Kidney (tissue), 14 donors: ENCODE measurements around the gene SCAMP2. TPM values are rescaled to one million over a fixed set of nuclear protein-coding genes. Genes with fewer than 3 reads are reported as not detected.

Experiments used
- DNase-seq, 5 donors: peaks; one replicate each; pipeline ENCODE4 v3.0.0-alpha.2; 2013 to 2020
- FAIRE-seq: peaks from 2 replicates; lab custom pipeline; 2012; peaks lifted over from hg19 to GRCh38; lab: Jason Lieb, UNC
- H3K27ac ChIP-seq, 2 donors: one replicate each; pipeline ENCODE4 v1.7.0; 2013; ENCODE audit warnings: low read depth in 2 of 2, low read length in 2 of 2, inconsistent platforms in 1 of 2
- H3K27me3 ChIP-seq: one replicate; pipeline ENCODE4 v1.7.1; 2013; ENCODE audit warnings: low read length, inconsistent platforms; ENCODE audit not compliant: control insufficient read depth, insufficient read depth
- H3K36me3 ChIP-seq, 3 donors: one replicate each; pipeline versions ENCODE4 v1.7.0 to v1.7.1; 2013; ENCODE audit warnings: low read length in 3 of 3, control low read depth in 1 of 3, inconsistent platforms in 1 of 3; ENCODE audit not compliant: insufficient read depth in 3 of 3, control insufficient read depth in 2 of 3
- H3K4me1 ChIP-seq, 3 donors: one replicate each; pipeline versions ENCODE4 v1.7.0 to v1.7.1; 2013; ENCODE audit warnings: low read length in 3 of 3, inconsistent platforms in 1 of 3, low read depth in 1 of 3; ENCODE audit not compliant: control insufficient read depth in 2 of 3, insufficient read depth in 2 of 3
- H3K4me3 ChIP-seq, 3 donors: one replicate each; pipeline versions ENCODE4 v1.7.0 to v1.8.1; 2013; ENCODE audit warnings: low read length in 3 of 3, control low read depth in 1 of 3, inconsistent platforms in 1 of 3
- H3K9ac ChIP-seq, 3 donors: one replicate each; pipeline versions ENCODE4 v1.7.0 to v1.7.1; 2013; ENCODE audit warnings: low read length in 3 of 3, control low read depth in 1 of 3, inconsistent platforms in 1 of 3
- H3K9me3 ChIP-seq, 3 donors: one replicate each; pipeline versions ENCODE4 v1.7.0 to v1.7.1; 2013; ENCODE audit warnings: low read length in 3 of 3, control low read depth in 1 of 3, inconsistent platforms in 1 of 3; ENCODE audit not compliant: control insufficient read depth in 2 of 3, insufficient read depth in 1 of 3
- intact Hi-C: fragments of 100-400 bp; cut with DNase I; formaldehyde crosslinking; loops from one replicate; pipeline ENCODE4 v1.11.1; 2022
- polyA plus RNA-seq: library from polyadenylated mRNA; stranded (reverse); fragments of 350-450 nt; fragmentation: Illumina TruSeq; extraction: RNeasy Lipid Tissue Mini Kit (QIAGEN cat#74804); gene quantifications from one replicate; pipeline ENCODE4 v1.2.3, GENCODE V29; 2014; ENCODE audit warnings: low read depth, low replicate concordance; ENCODE audit not compliant: insufficient read depth
- total RNA-seq: library from RNA; stranded (reverse); fragmentation: NEBNext Ultra II Directional; extraction: Animal tissue kit (Norgen Biotek cat#: 25700); gene quantifications from one replicate; pipeline ENCODE4 v1.2.1, GENCODE V29; 2021
- TF ChIP-seq, protein P1 (sequence below): IDR thresholded peaks from 3 replicates; pipeline ENCODE4 v1.5.1; 2012; ENCODE audit warnings: mild to moderate bottlenecking, moderate library complexity, borderline replicate concordance; ENCODE audit not compliant: insufficient read depth; ENCODE audit errors: extremely low read depth
- donor health status: control.
- donor health status: control.
- donor health status: control.
- donor health status: control.
- donor health status: control.
- donor health status: DM: yes; HTN: yes; CAD: no.
- donor health status: Normal renal cell carcinoma (clear cell type).

Gene SCAMP2
- total and polyA plus RNA-seq, 2 donors from 2014 or later: 87.9 to 102 TPM

DNA sequence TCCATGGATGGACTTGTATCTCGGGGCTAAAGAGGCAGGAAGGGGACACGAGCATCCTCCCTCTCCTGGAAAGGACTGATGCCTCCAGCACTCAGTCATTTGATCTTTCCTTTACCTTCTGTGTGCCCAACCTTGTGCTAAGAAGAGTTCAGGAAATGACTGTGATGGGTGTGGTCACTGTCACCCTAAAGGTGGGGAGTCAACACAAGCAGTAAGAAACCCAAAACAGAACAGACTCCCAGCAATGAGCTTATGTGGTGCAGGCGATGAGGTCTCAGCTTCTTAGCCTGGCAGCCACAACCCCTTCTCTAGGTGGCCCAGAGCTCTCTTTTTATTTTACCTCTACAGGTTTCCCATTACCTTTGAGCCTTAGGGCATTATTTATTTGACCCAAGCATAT, 20.5 kb upstream of the SCAMP2 start:
- no peaks in the 10 kb centered on the region for H3K27me3 ChIP-seq
- no peak for FAIRE-seq
- intact Hi-C loops: no loop called here

DNA sequence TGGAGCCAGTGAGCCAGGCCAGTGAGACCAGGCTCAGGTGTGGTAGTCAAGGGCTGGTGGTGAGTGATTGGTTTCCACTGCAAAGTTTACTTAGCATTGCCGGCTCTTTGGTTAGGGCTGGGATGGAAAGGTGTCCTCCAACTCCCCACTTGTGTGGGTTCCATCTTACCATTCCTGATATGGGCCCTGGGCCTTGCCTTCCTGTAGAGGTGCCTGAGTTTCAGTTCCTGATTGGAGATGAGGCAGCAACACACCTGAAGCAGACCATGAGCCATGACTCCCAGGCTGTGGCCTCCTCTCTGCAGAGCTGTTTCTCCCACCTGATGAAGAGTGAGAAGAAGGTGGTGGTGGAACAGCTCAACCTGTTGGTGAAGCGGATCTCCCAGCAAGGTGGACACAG, 19.8 kb upstream of the SCAMP2 start:
- intact Hi-C loops: no loop called here
- no peak overlapping the region for H3K4me3 ChIP-seq
- no peak for DNase-seq
- no peaks in the 10 kb centered on the region for H3K27me3 ChIP-seq
- TF ChIP-seq, protein P1, sequence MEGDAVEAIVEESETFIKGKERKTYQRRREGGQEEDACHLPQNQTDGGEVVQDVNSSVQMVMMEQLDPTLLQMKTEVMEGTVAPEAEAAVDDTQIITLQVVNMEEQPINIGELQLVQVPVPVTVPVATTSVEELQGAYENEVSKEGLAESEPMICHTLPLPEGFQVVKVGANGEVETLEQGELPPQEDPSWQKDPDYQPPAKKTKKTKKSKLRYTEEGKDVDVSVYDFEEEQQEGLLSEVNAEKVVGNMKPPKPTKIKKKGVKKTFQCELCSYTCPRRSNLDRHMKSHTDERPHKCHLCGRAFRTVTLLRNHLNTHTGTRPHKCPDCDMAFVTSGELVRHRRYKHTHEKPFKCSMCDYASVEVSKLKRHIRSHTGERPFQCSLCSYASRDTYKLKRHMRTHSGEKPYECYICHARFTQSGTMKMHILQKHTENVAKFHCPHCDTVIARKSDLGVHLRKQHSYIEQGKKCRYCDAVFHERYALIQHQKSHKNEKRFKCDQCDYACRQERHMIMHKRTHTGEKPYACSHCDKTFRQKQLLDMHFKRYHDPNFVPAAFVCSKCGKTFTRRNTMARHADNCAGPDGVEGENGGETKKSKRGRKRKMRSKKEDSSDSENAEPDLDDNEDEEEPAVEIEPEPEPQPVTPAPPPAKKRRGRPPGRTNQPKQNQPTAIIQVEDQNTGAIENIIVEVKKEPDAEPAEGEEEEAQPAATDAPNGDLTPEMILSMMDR: no peak
- H3K36me3 ChIP-seq: peaks cover 0 to 14% (median 6%) of the 10 kb centered on the region in 3 donors
- H3K9me3 ChIP-seq: no peaks in the 10 kb centered on the region
- no peak overlapping the region for H3K9ac ChIP-seq
- FAIRE-seq: no peak
- no peak overlapping the region for H3K27ac ChIP-seq
- H3K4me1 ChIP-seq: peaks cover 4 to 12% (median 5%) of the 10 kb centered on the region in 3 donors

More for the DNA sequence above, 20.5 kb upstream of the SCAMP2 start:
- Histone ChIP-seq H3K4me1 (peaks cover 4 to 12% (median 5%) of the 10 kb centered on the region in 3 donors), H3K36me3 (peaks cover 0 to 14% (median 6%) of the 10 kb centered on the region in 3 donors), H3K4me3 (no peak overlapping the region), H3K9ac (no peak overlapping the region), H3K9me3 (no peaks in the 10 kb centered on the region), H3K27ac (no peak overlapping the region)
- TF ChIP-seq, protein P1: no peak
- no peak for DNase-seq

DNA sequence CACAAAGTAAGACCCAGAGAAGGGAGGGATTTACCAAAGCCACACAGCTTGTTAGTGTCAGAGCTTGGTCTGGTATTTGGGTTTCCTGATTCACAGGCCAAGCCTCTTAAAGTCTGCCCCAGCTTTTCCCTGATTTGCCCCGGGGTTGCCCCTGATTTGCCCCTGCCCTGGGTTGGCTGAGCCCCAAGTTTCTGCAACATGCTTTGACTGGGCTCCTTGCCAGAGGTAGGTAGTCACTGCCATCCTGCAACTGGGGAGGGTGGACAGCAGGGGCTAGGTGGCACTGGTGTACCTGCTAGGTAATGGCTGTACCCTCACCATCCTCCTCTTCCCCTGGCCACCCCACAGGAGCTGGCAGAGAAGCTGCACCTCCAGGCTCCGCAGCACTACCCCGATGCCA, 19.1 kb upstream of the SCAMP2 start:
- peaks cover 0 to 14% (median 6%) of the 10 kb centered on the region in 3 donors for H3K36me3 ChIP-seq
- H3K27ac ChIP-seq: no peak overlapping the region
- no peaks in the 10 kb centered on the region for H3K9me3 ChIP-seq
- TF ChIP-seq, protein P1: no peak
- no peak for DNase-seq
- intact Hi-C loops: no loop called here
- H3K4me1 ChIP-seq: peaks cover 4 to 12% (median 5%) of the 10 kb centered on the region in 3 donors
- no peak overlapping the region for H3K4me3 ChIP-seq
- no peak overlapping the region for H3K9ac ChIP-seq
- H3K27me3 ChIP-seq: no peaks in the 10 kb centered on the region
- no peak for FAIRE-seq

DNA sequence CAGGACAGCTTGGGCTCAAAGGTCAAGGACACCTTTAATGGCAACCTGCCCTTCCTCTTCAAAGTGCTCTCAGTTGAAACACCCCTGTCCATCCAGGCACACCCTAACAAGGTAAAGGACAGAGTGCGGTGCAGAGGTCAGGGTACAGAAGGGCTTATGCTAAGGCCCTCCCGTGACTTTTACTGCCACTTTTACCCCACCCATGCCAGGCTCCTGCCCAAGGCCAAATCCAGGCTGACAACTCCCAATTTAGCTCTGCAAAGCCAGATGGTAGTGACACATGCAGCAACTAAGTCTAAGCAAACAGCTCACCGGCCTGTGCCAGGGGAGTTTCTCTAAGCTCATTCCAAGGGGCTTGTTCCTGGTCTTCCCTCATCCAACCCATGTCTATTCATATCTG, 18.3 kb upstream of the SCAMP2 start:
- Histone ChIP-seq H3K36me3 (peaks cover 0 to 6% (median 6%) of the 10 kb centered on the region in 3 donors), H3K9ac (no peak overlapping the region), H3K4me3 (no peak overlapping the region), H3K4me1 (peaks cover 4 to 12% (median 5%) of the 10 kb centered on the region in 3 donors), H3K27me3 (no peaks in the 10 kb centered on the region), H3K9me3 (no peaks in the 10 kb centered on the region), H3K27ac (no peak overlapping the region)
- FAIRE-seq (no peak), DNase-seq (no peak)
- TF ChIP-seq, protein P1: no peak
- intact Hi-C loops: no loop called here
